GM18507 (cell line): Measurements from ENCODE around the gene POM121L2.

Experiments used
- DNase-seq: peaks from one replicate; pipeline ENCODE4 v3.0.0; 2011; ENCODE audit warnings: low read depth; ENCODE audit not compliant: insufficient read length; ENCODE audit errors: extremely low spot score
- FAIRE-seq: peaks from 2 replicates; lab custom pipeline; 2011; peaks lifted over from hg19 to GRCh38; lab: Jason Lieb, UNC

POM121L2 gene

DNA sequence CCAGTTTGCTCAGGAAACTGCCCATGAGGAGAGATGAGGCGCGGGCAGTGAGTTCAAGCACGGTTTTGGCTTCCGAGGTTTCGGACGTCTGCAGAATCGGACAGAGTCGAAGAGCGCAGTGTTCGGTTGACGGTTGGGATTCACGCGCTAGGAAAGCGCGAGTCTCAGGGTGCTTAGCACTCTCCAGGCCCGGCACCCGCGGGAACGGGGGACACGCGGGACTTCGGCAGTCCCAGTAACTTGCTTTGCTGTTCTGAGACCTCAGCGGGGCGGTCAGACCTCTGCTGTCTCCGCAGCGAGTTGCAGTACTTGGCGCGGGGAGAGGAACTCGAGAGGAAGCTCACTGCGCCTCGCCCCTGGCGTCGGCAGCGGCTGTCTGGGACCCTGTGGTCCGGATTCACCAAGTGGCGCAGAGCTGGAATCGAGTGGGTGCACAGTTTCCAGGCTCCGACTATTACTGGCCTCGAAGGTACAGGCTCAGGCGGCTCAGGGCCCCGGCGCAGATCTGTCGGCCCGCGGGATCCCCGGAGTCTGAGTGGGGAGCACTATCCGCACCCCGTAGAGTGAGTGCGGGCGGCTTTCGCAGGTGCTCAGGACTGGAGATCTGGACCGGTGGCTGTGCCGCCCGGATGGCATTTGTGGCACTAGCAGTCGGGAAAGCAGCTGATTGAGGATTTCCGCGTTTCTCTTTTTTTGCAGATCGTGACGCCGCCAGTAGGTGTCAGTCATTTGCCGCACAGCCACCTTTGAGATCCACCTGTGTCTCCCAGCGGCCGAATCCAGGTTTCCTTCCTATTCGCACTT is at the start of gene POM121L2:
POM121L2 (minus strand) TSS at position 128 of the 804 bp plus-strand sequence; CDS start at position 25, 103 bp downstream.
- FAIRE-seq (peak; percentile 82), DNase-seq (peak; percentile 42)

DNA sequence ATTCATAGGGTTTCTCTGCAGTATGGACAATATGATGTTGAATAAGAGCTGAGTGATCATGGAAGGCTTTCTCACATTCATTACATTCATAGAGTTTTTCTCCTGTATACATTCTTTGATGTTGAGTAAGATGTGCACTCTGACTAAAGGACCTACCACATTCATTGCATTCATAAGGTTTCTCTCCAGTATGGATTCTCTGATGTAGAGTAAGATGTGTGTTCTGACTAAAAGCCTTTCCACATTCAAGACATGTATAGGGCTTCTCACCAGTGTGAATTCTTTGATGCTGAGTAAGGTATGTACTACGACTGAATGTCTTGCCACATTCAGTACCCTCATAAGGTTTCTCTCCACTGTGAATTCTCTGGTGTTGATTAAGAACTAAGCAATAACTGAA is 47.2 kb upstream of the POM121L2 start:
- DNase-seq (no peak), FAIRE-seq (no peak)

DNA sequence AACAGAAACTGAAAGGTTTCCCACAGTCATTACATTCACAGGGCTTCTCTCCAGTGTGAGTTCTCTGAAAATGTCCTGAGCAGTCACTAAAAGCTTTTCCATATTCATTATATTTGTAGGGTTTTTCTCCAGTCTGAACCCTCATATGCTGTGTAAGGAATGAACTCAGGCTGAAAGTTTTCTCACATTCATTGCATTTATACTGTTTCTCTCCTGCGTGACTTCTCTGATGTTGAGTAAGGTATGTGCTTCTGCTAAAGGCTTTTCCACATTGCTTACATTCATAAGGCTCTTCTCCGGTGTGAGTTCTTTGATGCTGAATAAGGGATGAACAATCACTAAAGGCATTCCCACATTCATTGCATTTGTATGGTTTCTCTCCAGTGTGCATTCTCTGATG is 46.7 kb upstream of the POM121L2 start:
- no peak for DNase-seq
- FAIRE-seq, result no peak

GRCh38 chr6:27352850-27353249 is 40.8 kb upstream of the POM121L2 start:
- FAIRE-seq, result no peak
- no peak for DNase-seq

DNA sequence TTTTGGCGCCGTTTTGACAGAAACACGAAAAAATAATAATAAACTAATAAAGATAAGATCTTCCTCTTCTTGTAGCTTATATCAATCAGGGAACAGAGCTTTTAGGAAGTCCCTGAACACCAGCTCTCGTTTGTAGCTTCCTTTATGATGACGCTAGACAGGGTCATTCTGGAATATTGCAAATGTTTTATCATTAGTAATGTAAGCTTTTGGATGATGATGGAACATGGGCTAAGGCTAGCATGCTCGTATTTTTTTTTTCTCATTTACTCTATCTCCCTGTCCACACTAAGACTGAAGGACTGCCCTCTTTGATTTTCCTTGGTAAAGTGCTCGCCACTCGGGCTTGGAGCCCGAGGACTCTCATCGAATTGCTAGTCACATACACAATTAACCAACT is 22.1 kb upstream of the POM121L2 start:
- no peak for DNase-seq
- no peak for FAIRE-seq

GRCh38 chr6:27333642-27334040 is 21.6 kb upstream of the POM121L2 start:
- FAIRE-seq (no peak), DNase-seq (no peak)

GRCh38 chr6:27332692-27333641 is 20.9 kb upstream of the POM121L2 start:
- DNase-seq, result no peak
- no peak for FAIRE-seq

DNA sequence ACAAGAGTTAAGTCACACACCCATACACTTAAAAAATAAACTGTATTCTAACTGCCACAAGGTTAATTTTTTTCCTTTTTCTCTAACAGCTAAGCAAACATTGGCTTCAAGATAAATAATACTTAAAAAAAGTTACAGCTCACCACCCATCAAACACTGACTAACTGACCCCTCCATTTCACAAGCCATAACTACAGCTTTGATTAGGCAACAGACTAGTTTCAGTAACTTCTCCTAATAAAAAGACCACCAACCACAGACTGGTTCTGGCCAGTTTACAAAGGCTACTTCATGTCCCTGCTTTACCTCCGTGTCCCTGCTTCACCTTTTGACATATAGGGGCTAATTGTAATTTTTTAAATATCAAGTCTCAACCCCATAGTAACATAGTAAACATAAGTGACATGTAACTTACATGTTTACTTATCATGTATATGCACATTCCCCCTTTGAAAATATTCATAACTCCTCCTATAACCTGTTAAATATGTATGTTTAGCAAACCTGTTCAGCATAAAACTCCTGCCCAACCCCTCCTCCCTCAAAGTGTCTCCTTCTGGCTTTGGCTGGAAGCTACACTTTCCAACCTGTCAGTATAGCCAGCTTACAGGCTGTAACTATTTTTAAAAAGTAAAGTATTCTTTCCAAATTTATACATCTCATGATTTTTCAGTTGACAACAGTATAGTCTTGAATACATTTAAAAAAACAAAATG is 15.1 kb upstream of the POM121L2 start:
- FAIRE-seq, result no peak
- no peak for DNase-seq

- DNase-seq (no peak), FAIRE-seq (no peak)
These were observed 9.8 kb upstream of the POM121L2 start for GRCh38 chr6:27321901-27322300.

GRCh38 chr6:27321370-27321769 is 9.3 kb upstream of the POM121L2 start:
- DNase-seq (no peak), FAIRE-seq (no peak)

GRCh38 chr6:27318973-27319372 is 6.9 kb upstream of the POM121L2 start:
- FAIRE-seq (no peak), DNase-seq (no peak)

- FAIRE-seq, result no peak
- no peak for DNase-seq
These were observed 2.0 kb upstream of the POM121L2 start for GRCh38 chr6:27314046-27314445.

DNA sequence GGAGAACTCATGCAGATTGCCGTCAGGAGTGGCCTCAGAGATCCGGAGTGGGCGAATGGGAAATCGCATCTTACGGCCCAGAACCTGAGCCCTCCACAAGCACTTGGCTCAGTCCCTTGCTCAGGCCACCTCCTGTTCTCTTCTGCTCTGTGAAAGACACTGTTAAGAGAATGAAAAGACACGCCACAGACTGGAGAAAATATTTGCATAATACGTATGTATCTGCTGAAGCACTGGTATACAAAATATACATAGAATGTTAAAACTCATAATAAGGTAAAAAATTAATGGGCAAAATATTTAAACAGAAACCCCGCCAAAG is 838 bp upstream of the POM121L2 start:
- FAIRE-seq (no peak), DNase-seq (no peak)

DNA sequence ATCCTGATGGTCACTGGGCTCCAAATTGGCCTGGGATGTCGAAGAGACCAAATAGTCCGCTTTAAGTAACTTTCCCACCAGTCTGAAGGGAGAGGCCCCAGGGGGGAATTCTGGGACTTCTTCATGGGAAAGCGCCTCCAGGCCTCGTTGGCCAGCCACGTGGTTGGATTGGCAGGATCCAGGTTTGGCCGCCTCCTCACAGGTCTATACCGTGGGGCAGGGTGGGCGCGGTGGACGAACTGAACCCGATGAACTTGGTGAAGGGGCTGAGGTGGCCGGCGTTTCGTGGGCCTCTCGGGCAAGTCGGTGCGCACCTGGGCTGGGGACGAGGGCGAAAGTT is 297 bp downstream of the POM121L2 start:
- no peak for DNase-seq
- no peak for FAIRE-seq

DNA sequence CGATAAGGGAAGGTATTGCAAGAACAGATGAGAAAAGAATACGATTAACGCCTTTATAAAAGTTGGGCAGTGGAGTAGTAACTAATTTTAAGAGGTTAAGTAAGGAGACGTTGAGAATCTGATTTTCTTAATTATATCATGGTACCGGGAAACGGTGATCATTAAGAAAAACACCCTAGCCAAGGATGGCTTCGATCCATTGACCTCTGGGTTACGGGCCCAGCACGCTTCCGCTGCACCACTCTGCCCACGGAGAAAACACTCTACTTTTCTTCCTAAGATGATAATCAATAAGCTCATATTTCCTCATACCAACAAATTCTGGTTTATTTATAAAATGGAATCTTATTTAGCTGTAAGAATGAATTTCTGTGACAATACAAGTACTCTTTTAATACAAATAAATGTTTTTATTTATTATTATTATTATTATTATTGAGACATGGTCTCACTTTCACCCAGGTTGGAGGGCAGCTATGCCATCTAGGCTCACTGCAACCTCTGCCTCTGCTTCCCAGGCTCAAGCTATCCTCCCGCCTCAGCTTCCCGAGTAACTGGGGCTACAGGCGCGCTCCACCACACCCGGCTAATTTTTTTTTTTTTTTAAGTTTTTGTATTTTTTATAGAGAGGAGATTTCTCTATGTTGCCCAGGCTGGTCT is 8.3 kb downstream of the POM121L2 start:
- FAIRE-seq, result no peak
- no peak for DNase-seq

DNA sequence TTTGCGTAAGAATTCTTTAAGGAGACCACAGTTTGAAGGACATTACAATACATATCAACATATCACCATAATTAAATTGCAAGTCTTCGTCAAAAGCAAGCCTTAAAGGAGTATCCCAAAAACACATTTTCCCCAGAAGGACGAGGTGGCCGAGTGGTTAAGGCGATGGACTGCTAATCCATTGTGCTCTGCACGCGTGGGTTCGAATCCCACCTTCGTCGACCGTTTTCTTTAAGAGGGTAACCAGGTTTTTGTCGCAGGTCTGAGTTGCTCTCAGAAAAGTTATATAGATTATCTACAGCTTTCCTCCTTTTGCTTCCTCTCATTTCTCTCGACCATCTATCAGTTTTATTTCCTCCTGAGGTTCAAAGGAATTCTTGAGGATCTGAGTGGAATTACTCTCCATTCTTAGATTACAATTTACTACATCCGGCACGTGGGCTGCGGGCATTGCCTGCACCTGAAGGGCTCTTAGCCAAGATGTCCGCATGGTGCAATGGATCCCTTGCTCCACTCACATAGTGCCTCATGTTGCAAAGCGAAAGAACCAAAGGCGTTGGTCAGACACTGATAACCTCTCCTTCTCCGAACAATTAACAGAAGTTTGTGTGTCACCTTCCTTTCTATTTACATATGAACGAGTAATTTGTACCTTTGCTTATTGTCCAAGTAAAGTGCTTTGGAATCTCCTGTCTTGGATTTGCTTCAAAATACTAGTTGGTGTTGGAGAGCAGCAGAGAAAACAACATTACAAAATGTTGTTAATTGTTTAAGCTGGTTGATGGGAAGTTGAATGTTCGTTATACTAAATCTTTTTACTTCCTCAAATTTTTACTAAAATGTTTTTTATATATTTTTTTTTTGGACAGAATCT is 14.0 kb downstream of the POM121L2 start:
- no peak for DNase-seq
- no peak for FAIRE-seq

- no peak for FAIRE-seq
- no peak for DNase-seq
These were observed 14.6 kb downstream of the POM121L2 start for GRCh38 chr6:27297484-27297856.

DNA sequence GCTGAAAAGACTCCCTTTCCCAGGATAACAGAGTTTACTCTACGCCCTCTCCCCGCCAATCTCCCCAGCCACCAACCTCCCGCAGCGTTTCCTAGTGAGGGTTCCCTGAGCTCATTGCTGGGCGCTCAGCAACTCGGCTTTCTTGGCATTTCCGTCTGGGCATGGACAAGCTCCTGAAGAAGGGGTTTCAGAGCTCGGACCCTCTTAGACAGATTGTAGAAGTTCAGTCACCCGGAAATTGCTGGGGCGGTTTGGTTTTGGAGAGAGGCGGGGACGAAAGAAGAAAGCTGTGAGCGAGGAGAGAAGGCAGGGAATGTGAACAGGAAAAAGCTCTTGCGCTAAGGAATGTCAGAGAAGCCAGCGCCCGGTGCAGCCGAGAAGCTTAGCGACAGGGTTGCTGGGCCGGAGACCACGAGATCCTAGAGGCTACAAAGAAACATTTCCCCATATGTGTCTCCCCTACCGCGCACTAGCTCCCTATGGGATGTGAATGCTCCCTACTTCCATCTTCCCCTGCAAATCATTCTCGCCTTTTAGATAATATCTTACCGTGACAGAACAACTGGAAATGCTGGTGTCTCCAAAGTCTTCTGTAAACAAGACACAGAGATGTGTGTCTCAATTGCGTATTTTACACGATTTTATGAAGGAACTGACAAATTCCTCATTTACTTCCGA is 15.8 kb downstream of the POM121L2 start:
- DNase-seq (no peak), FAIRE-seq (no peak)
